ENCODE results near the gene MLYCD.

DNA sequence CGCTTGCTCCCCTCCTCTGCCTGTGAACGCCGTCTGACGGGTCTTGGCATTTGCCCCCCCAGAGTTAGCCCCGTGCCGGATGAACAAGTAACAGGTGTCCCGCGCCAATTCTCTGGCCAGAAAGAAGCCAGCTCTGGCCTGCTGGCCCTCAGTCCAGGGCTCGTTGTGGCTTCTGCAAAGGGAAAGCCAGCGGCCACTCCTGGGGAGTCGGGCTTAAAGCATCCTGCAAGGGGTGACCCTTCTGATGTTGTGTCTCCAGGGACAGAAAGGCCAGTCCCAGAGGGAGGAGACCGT, 35.7 kb downstream of the MLYCD start:
- TF ChIP-seq POLR2A (IDR thresholded peaks at IDR 0.05; ENCODE audit: low read length) (no peak), GATA1 (IDR thresholded peaks at IDR 0.05; ENCODE audit: low read depth, low read length) (no peak)

Data from erythroblast (primary cell).